ENCODE data around the gene SLC38A11.

The SLC38A11 gene

GRCh38 chr2:164920430-164920829 is 34.9 kb downstream of the SLC38A11 start:
- in situ Hi-C loops (cut with HindIII; ENCODE audit: low sequenced_read_pairs): loop anchor here (10.0 kb wide), 1 partner anchor 356 kb away; no protein-coding TSS in a partner anchor

DNA sequence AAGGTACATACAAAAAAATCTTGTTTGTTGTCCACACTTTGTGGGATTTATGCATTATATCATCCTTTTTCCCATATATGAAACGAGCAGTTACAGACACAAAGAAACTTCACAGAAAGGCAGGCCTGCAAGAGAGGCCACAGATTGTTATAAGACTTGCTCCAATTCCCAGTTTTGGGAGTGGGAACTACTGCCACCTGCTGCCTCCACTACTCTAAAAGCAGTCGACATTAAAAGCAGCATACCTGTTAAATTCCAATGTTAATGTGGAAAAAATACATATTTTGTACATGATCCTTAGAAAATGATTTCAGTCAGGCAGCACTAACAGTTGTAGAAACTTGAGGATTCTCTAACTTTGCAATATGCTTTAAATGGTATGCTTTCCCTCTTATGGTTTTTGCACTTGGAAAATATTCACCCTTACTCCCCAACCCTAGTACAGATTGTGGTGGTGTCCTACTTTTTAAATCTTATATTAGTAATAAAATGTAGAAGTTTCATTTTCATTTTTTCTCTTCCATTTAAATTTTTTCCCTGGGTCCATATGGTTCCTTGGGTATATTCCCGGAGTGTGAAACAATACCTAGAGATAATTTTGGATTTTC is 37.9 kb downstream of the SLC38A11 start:
- in situ Hi-C loops (cut with HindIII; ENCODE audit: low sequenced_read_pairs): loop anchor here (5.0 kb wide), 2 partner anchors 65 to 85 kb away; no protein-coding TSS in a partner anchor

DNA sequence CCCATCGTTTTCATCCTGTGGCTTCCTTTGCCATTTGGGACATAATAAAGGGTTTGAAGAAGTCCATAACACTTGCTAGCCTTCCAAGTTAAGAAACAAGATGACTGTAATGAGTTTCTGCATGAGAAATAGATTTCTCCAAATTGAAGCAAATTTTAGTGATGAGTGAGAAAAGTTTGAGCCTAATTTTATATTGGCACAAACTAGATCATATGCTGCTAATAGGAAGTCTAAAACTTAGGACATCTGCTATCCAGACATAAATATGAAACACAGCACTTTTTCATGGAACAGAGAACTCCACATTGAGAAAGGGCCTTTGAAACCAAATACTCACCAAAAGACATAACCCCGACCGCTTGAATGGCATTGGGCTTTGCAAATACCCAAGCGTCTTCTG is 39.8 kb downstream of the SLC38A11 start:
- in situ Hi-C loops (cut with HindIII; ENCODE audit: low sequenced_read_pairs): loop anchor here (5.0 kb wide), 2 partner anchors 67 to 83 kb away; no protein-coding TSS in a partner anchor

DNA sequence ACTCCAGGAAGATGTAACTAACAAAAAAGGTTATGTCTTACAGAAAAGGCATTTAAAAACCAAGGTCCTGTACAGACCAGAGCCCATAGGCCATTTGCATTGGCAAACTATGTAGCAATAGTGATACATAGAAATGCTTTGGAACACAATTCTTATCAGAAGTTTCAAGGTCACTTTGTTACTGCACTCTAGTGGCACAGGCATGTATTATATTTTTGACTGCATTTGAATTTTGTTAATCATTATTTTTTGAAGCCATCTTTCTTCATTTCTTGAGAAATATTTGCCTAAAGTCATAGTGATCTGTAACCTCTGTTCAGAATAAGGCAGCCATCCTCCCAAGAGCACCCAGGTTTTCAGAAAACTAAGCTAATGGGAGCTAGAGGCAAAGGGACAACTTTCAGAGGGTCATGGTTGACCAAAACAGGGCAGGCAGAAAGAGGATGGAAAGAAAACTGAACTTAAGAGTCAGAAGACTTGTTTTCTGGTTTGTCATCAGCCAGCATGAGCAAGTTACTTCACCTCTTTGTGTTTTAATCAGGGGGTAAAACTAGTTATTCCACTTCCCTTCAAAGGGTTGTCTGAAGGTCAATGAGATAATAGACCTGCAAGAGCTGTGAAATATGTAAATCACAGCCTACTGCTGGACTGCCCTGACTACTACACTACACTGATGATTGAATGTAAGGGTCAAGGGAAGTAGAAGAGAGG is 41.5 kb downstream of the SLC38A11 start:
- in situ Hi-C loops (cut with HindIII; ENCODE audit: low sequenced_read_pairs): no loop called here

DNA sequence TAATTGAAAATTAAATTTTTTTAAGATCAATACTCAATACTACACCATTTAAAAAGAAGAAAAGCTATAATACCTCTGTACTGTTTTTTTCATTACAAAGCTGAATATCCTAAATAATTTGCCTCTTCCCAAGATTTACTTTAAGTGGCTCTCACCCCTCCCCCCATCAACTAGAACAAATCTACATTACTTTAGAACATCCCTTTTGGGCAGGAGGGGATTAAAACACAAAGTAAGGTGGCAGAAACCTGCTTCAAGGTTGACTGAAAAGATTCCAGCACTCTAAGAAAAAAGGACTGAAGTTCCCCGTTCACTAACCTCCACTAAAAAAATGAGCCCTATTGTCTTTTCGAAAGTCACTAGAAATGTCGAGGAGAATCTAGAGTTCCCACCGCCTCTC is 42.3 kb downstream of the SLC38A11 start:
- in situ Hi-C loops (cut with HindIII; ENCODE audit: low sequenced_read_pairs): no loop called here

GRCh38 chr2:164911832-164912231 is 43.5 kb downstream of the SLC38A11 start:
- in situ Hi-C loops (cut with HindIII; ENCODE audit: low sequenced_read_pairs): no loop called here

- in situ Hi-C loops (cut with HindIII; ENCODE audit: low sequenced_read_pairs): no loop called here
Measured at GRCh38 chr2:164910101-164910899, 45.0 kb downstream of the SLC38A11 start.

- in situ Hi-C loops (cut with HindIII; ENCODE audit: low sequenced_read_pairs): no loop called here
Measured at GRCh38 chr2:164906947-164907346, 48.4 kb downstream of the SLC38A11 start.

GRCh38 chr2:164905307-164905706 is 50.0 kb downstream of the SLC38A11 start:
- in situ Hi-C loops (cut with HindIII; ENCODE audit: low sequenced_read_pairs): no loop called here

- in situ Hi-C loops (cut with HindIII; ENCODE audit: low sequenced_read_pairs): no loop called here
Measured at GRCh38 chr2:164903951-164904350, 51.4 kb downstream of the SLC38A11 start.

GRCh38 chr2:164903204-164903603 is 52.1 kb downstream of the SLC38A11 start:
- in situ Hi-C loops (cut with HindIII; ENCODE audit: low sequenced_read_pairs): no loop called here

DNA sequence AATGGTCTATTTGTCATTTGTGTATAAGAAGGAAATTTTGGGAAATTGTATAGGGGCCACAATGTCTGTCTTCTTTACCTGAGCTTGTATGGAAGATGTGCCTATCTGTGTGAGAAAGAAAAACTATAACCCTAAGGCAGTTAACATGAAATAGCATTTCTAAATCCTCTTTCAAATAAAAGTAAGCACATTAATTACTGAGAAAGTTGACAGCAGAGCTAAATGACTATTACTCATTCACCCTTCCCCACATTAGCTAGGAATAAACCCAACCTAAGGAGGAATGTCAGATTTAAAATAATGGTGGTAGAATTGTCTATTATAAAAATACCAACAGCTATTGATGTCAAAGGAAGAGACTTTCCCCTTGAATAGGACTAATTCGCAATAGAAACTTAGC is 56.2 kb downstream of the SLC38A11 start:
- in situ Hi-C loops (cut with HindIII; ENCODE audit: low sequenced_read_pairs): no loop called here

DNA sequence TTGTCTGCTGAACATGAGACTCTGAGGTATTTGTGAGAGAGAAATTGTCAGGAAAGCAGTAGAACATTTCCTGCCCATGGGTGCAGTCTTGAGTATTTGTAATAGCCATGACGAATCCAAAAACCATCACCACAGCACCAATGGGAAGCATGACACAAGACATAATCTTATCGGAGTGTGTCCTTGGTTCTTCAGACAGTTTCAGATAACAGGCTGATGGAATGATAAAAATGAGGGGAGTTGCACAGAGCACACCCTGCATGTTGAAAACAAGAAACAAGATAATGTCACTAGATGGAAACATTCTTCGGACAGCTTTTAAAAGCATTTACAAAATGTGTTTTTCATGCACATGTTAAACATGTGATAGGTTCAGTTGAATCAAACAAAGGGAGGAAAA is 56.9 kb downstream of the SLC38A11 start:
- in situ Hi-C loops (cut with HindIII; ENCODE audit: low sequenced_read_pairs): no loop called here

DNA sequence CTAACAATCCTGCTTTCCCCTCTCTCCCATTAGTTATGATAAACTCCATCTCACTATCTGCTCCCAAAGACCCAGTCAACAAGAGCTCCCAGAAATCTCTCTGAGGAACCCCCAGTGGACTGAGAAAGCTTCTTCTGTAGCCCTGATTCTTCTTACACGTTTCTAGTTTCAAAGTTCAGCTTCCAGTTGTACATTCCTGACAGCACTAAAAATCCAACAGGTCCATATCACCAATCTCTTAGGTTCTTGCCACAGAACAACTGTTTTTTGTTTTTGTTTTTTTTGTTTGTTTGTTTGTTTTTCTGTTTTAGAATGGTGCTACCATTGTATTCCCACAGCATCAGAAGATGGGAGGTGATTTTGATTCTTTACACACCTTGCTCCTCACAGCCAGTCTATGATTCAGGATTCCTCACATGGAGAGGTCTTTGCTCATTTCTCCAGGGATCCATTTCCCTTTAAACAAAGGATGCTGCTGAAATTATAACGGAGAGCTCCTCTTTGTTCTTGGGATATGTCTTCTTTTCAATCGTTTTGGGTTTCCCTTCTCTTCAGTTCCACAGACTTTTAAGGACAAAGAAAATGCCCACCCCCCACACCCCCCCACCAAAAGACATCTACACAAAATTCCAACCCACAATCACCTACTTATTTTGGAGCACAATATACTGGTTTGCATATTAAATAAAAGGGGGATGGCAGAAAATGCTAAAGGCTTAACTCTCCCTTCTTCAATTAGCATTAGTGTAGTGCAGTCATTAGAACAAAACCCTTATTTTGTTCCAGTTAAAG is 57.7 kb downstream of the SLC38A11 start:
- in situ Hi-C loops (cut with HindIII; ENCODE audit: low sequenced_read_pairs): no loop called here

- in situ Hi-C loops (cut with HindIII; ENCODE audit: low sequenced_read_pairs): no loop called here
Measured at GRCh38 chr2:164896634-164897355, 58.5 kb downstream of the SLC38A11 start.

- in situ Hi-C loops (cut with HindIII; ENCODE audit: low sequenced_read_pairs): no loop called here
Measured at GRCh38 chr2:164896226-164896625, 59.1 kb downstream of the SLC38A11 start.

- in situ Hi-C loops (cut with HindIII; ENCODE audit: low sequenced_read_pairs): no loop called here
Measured at GRCh38 chr2:164891460-164891859, 63.9 kb downstream of the SLC38A11 start.

DNA sequence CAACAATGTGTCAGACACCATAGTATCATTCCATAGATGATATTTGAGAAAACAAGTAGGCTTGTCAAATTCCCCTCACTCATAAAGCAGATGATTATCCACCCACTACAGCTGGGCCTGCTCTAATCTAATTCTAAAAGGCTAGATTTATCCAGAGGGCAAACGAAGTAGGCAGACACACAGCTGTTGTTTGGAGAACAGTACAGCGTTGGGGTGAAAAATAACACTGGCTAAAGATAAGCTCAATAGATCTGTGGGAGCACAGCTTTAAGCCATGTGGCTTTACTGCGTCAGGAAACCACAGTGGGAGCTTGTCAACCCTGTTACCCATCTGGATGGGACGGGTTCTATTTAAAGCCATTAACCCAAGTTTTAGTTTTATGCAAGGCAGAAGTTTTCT is 64.8 kb downstream of the SLC38A11 start:
- in situ Hi-C loops (cut with HindIII; ENCODE audit: low sequenced_read_pairs): no loop called here

DNA sequence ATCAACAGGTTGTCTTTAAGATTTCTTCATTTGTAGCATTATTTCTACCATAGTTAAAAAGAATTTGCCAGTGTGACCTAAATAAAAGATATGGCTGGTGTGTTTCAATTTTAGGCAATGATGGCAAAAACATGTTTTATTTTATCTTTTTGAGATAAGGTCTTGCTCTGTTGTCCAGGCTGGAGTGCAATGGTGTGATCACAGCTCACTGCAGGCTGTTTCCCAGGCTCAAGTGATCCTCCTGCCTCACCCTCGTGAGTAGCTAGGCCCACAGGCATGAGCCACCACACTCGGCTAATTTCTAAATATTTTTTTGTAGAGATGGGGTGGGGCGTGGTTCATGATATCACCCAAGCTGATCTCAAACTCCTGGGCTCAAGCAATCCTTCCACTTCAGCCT is 66.7 kb downstream of the SLC38A11 start:
- in situ Hi-C loops (cut with HindIII; ENCODE audit: low sequenced_read_pairs): no loop called here

GRCh38 chr2:164887434-164888144 is 67.7 kb downstream of the SLC38A11 start:
- in situ Hi-C loops (cut with HindIII; ENCODE audit: low sequenced_read_pairs): no loop called here
